PC-3 (cell line): ENCODE results near the gene GTF3C5. TPM values are rescaled to one million over a fixed set of nuclear protein-coding genes. Genes with fewer than 3 reads are reported as not detected.
A peak's percentile ranks its signal among the peaks of the same experiment; 100 is the strongest.

Experiments
- ATAC-seq: fragments of 200-7000 bp; cut with Tn5 transposase; 2 replicates; pipeline ENCODE4 v1.9.1; 2020; ENCODE audit warnings: mild to moderate bottlenecking, moderate library complexity
- BruUV-seq: library from RNA; stranded (reverse); fragments of 400-500 nt; replicated peaks from 2 replicates; lab custom pipeline; 2021; lab: Mats Ljungman, UMichigan
- CTCF ChIA-PET: fragments of 300-600 bp; sonication (Branson Sonifier 250); formaldehyde crosslinking; loops from one replicate; lab custom pipeline; 2022; ENCODE audit warnings: antibody characterized with exemption; lab: Charles Lee
- POLR2A ChIA-PET: fragments of 300-600 bp; sonication (Branson Sonifier 250); formaldehyde crosslinking; loops from one replicate; lab custom pipeline; 2022; ENCODE audit warnings: antibody characterized with exemption; ENCODE audit not compliant: unreplicated experiment; lab: Charles Lee
- DNase-seq: peaks from one replicate; pipeline ENCODE4 v3.0.0-alpha.2; 2015
- H2AFZ ChIP-seq: fragments of 300-600 bp; sonication (generic); 2 replicates; pipeline ENCODE4 v1.6.0; 2016; ENCODE audit warnings: antibody characterized with exemption, low read length
- H3F3A ChIP-seq: fragments of 300-600 bp; sonication (generic); one replicate; pipeline ENCODE4 v1.6.0; 2017; ENCODE audit warnings: antibody characterized with exemption, low read length, control low read depth, mild to moderate bottlenecking; ENCODE audit not compliant: unreplicated experiment
- H3K27ac ChIP-seq: fragments of 300-600 bp; sonication (generic); 2 replicates; pipeline ENCODE4 v1.5.1; 2016; ENCODE audit warnings: mild to moderate bottlenecking, low read length
- H3K27me3 ChIP-seq: fragments of 300-600 bp; sonication (generic); 2 replicates; pipeline ENCODE4 v1.6.1; 2016; ENCODE audit warnings: low read length, mixed read lengths
- H3K36me3 ChIP-seq: fragments of 300-600 bp; sonication (generic); 2 replicates; pipeline ENCODE4 v1.6.1; 2016; ENCODE audit warnings: low read depth, mixed run types, low read length, mixed read lengths
- H3K4me1 ChIP-seq: fragments of 300-600 bp; sonication (generic); 2 replicates; pipeline ENCODE4 v1.5.1; 2016; ENCODE audit warnings: low read length; ENCODE audit not compliant: insufficient read depth
- H3K4me2 ChIP-seq: fragments of 300-600 bp; sonication (generic); 2 replicates; pipeline ENCODE4 v1.6.0; 2016; ENCODE audit warnings: low read length
- H3K4me3 ChIP-seq: fragments of 300-600 bp; sonication (generic); 2 replicates; pipeline ENCODE4 v1.5.1; 2016; ENCODE audit warnings: mild to moderate bottlenecking, low read length, mixed read lengths
- H3K79me2 ChIP-seq: fragments of 300-600 bp; sonication (generic); 2 replicates; pipeline ENCODE4 v1.6.1; 2017; ENCODE audit warnings: low read length, mixed read lengths
- H3K9ac ChIP-seq: fragments of 300-600 bp; sonication (generic); 2 replicates; pipeline ENCODE4 v1.6.0; 2016; ENCODE audit warnings: mild to moderate bottlenecking, low read length
- H3K9me2 ChIP-seq: fragments of 300-600 bp; sonication (generic); replicated peaks from 2 replicates; pipeline ENCODE4 v1.6.1; 2016; ENCODE audit warnings: mixed run types, low read length, mixed read lengths
- H3K9me3 ChIP-seq: fragments of 300-600 bp; sonication (generic); 2 replicates; pipeline ENCODE4 v1.6.1; 2016; ENCODE audit warnings: low read length, mixed read lengths
- H4K20me1 ChIP-seq: fragments of 300-600 bp; sonication (generic); 2 replicates; pipeline ENCODE4 v1.6.1; 2016; ENCODE audit warnings: low read length, mixed read lengths
- CTCF ChIP-seq: fragments of 300-600 bp; sonication (generic); conservative IDR thresholded peaks from 2 replicates; pipeline ENCODE4 v1.5.1; 2017; ENCODE audit warnings: antibody characterized with exemption, low read depth, mild to moderate bottlenecking, low read length
- EZH2 ChIP-seq: fragments of 300-600 bp; sonication (generic); IDR thresholded peaks from one replicate; pipeline ENCODE4 v1.6.1; 2017; ENCODE audit warnings: antibody characterized with exemption, mild to moderate bottlenecking, low read length; ENCODE audit not compliant: unreplicated experiment
- EZH2phosphoT487 ChIP-seq: fragments of 300-600 bp; sonication (generic); IDR thresholded peaks from 2 replicates; pipeline ENCODE4 v1.6.1; 2018; ENCODE audit warnings: mild to moderate bottlenecking, antibody characterized with exemption, low read length, borderline replicate concordance
- intact Hi-C: fragments of 100-400 bp; cut with micrococcal nuclease; formaldehyde crosslinking; loops from 2 replicates; pipeline ENCODE4 v1.9.0; 2023
- total RNA-seq: library from RNA; depleted of rRNA; stranded (reverse); fragments of >200 nt; gene quantifications from 2 replicates; pipeline ENCODE4 v1.2.3, GENCODE V29; 2014

The GTF3C5 gene
- total RNA-seq, 1 experiment from 2014 or later, result 78.5 TPM

- Histone ChIP-seq H2AFZ (no peak overlapping the region), H3K4me1 (peaks cover 9% of the 10 kb centered on the region; the same call in 1 of the 2 replicates), H3K9me2 (no peaks in the 10 kb centered on the region), H3K9me3 (no peaks in the 10 kb centered on the region), H3K79me2 (no peaks in the 10 kb centered on the region), H3K27me3 (no peaks in the 10 kb centered on the region), H3K36me3 (peaks cover 16% of the 10 kb centered on the region), H4K20me1 (no peaks in the 10 kb centered on the region), H3K27ac (no peak overlapping the region), H3K4me2 (no peak overlapping the region), H3F3A (no peaks in the 10 kb centered on the region), H3K9ac (no peak overlapping the region), H3K4me3 (no peak overlapping the region)
- DNase-seq, result peak; percentile 49
- BruUV-seq, result no TSS peak
- intact Hi-C loops, result loop anchor here (1.0 kb wide), 1 partner anchor 41 kb away; no protein-coding TSS in a partner anchor
- CTCF ChIA-PET, result interaction anchor here (1.5 kb wide), 1 partner anchor 41 kb away, joined by 17 read pairs; no protein-coding TSS in a partner anchor
- ATAC-seq, result peak; percentile 85
- TF ChIP-seq EZH2 (no peak), EZH2phosphoT487 (no peak), CTCF (peak; percentile 90)
- POLR2A ChIA-PET, result interaction anchor here (1.0 kb wide), 1 partner anchor 30 kb away, joined by 5 read pairs; no protein-coding TSS in a partner anchor
These were observed 72.6 kb downstream of the GTF3C5 start for GRCh38 chr9:133103183-133103986.

GRCh38 chr9:133103987-133104505 is 73.2 kb downstream of the GTF3C5 start:
- ChIA-PET CTCF (interaction anchor here (1.5 kb wide), 1 partner anchor 40 kb away, joined by 17 read pairs; no protein-coding TSS in a partner anchor), POLR2A (interaction anchor here (1.0 kb wide), 1 partner anchor 30 kb away, joined by 5 read pairs; no protein-coding TSS in a partner anchor)
- intact Hi-C loops, result loop anchor here (1.0 kb wide), 1 partner anchor 40 kb away; no protein-coding TSS in a partner anchor
- BruUV-seq, result no TSS peak
- H3K4me3 ChIP-seq, result no peak overlapping the region
- no peak for TF ChIP-seq CTCF
- TF ChIP-seq EZH2, result no peak
- TF ChIP-seq EZH2phosphoT487, result no peak
- H3K4me2 ChIP-seq, result no peak overlapping the region
- ATAC-seq (peak; percentile 9; the same call in 1 of the 2 replicates), DNase-seq (no peak)
- H4K20me1 ChIP-seq, result no peaks in the 10 kb centered on the region
- no peaks in the 10 kb centered on the region for H3F3A ChIP-seq
- H3K4me1 ChIP-seq, result peaks cover 9% of the 10 kb centered on the region; the same call in 1 of the 2 replicates
- H3K27me3 ChIP-seq, result no peaks in the 10 kb centered on the region
- H3K9ac ChIP-seq, result no peak overlapping the region
- no peak overlapping the region for H3K27ac ChIP-seq
- no peaks in the 10 kb centered on the region for H3K79me2 ChIP-seq
- no peaks in the 10 kb centered on the region for H3K9me3 ChIP-seq
- peaks cover 12% of the 10 kb centered on the region for H3K36me3 ChIP-seq
- H2AFZ ChIP-seq, result no peak overlapping the region
- H3K9me2 ChIP-seq, result no peaks in the 10 kb centered on the region
